Small intestine (tissue), 7 donors: ENCODE measurements around the gene GNA15. TPM values are rescaled to one million over a fixed set of nuclear protein-coding genes. Genes with fewer than 3 reads are reported as not detected.
"Not testable (repeated sequence)": the region's sequence is repeated elsewhere in the genome, so short reads cannot be mapped to it uniquely, and the experiment has no call there.

ENCODE experiments used
- DNase-seq, 2 donors: peaks; one replicate each; pipeline versions ENCODE4 v3.0.0 to v3.0.0-alpha.2; 2013
- FAIRE-seq: peaks from 2 replicates; lab custom pipeline; 2012; peaks lifted over from hg19 to GRCh38; lab: Jason Lieb, UNC
- H3K27ac ChIP-seq, 3 donors: one replicate each; pipeline ENCODE4 v1.5.1; 2013; ENCODE audit warnings: low read length in 2 of 3, mild to moderate bottlenecking in 2 of 3, control low read depth in 1 of 3, inconsistent platforms in 1 of 3, low read depth in 1 of 3, moderate library complexity in 1 of 3
- H3K27me3 ChIP-seq, 3 donors: one replicate each; pipeline ENCODE4 v1.6.1; 2013; ENCODE audit warnings: low read length in 3 of 3, inconsistent platforms in 1 of 3; ENCODE audit not compliant: control insufficient read depth in 3 of 3, insufficient read depth in 3 of 3
- H3K36me3 ChIP-seq, 3 donors: one replicate each; pipeline ENCODE4 v1.6.1; 2013; ENCODE audit warnings: low read length in 3 of 3, inconsistent platforms in 1 of 3, low read depth in 1 of 3, mild to moderate bottlenecking in 1 of 3, moderate library complexity in 1 of 3; ENCODE audit not compliant: control insufficient read depth in 3 of 3, insufficient read depth in 2 of 3
- H3K4me1 ChIP-seq, 3 donors: one replicate each; pipeline ENCODE4 v1.6.1; 2013; ENCODE audit warnings: low read length in 2 of 3, inconsistent platforms in 1 of 3, low read depth in 1 of 3, mild to moderate bottlenecking in 1 of 3, moderate library complexity in 1 of 3; ENCODE audit not compliant: control insufficient read depth in 3 of 3, insufficient read depth in 2 of 3
- H3K4me3 ChIP-seq, 3 donors: one replicate each; pipeline ENCODE4 v1.5.1; 2013; ENCODE audit warnings: low read length in 3 of 3, control low read depth in 1 of 3, inconsistent platforms in 1 of 3, low read depth in 1 of 3, mild to moderate bottlenecking in 1 of 3, moderate library complexity in 1 of 3
- H3K9me3 ChIP-seq, 2 donors: one replicate each; pipeline ENCODE4 v1.6.1; 2013; ENCODE audit warnings: low read depth in 1 of 2, low read length in 1 of 2; ENCODE audit not compliant: control insufficient read depth in 2 of 2, insufficient read depth in 1 of 2
- WGBS, 3 donors: extraction: QIAGEN DNeasy Blood & Tissue Kit; methylation state at CpG; one replicate each; pipeline ENCODE4 v1.1.7; 2013; 5-methylcytosine and 5-hydroxymethylcytosine counted together
- polyA plus RNA-seq, 4 donors: library from polyadenylated mRNA; stranded (reverse) in 3 of 4; unstranded in 1 of 4; fragments of 200-250 nt in 3 of 4; fragments of 120-200 nt in 1 of 4; gene quantifications; one replicate each; pipeline versions ENCODE4 v1.2.1 to v1.2.3, GENCODE V29; 2013
- donor health status: healthy with polysubstance abuse.
- donor health status: control.
- donor health status: control.
- donor health status: Bipolar disorder and iron deficiency.
- donor health status: healthy.

The GNA15 gene
- polyA plus RNA-seq, 4 donors = 0.67 to 2.1 (median 1.7) TPM

DNA sequence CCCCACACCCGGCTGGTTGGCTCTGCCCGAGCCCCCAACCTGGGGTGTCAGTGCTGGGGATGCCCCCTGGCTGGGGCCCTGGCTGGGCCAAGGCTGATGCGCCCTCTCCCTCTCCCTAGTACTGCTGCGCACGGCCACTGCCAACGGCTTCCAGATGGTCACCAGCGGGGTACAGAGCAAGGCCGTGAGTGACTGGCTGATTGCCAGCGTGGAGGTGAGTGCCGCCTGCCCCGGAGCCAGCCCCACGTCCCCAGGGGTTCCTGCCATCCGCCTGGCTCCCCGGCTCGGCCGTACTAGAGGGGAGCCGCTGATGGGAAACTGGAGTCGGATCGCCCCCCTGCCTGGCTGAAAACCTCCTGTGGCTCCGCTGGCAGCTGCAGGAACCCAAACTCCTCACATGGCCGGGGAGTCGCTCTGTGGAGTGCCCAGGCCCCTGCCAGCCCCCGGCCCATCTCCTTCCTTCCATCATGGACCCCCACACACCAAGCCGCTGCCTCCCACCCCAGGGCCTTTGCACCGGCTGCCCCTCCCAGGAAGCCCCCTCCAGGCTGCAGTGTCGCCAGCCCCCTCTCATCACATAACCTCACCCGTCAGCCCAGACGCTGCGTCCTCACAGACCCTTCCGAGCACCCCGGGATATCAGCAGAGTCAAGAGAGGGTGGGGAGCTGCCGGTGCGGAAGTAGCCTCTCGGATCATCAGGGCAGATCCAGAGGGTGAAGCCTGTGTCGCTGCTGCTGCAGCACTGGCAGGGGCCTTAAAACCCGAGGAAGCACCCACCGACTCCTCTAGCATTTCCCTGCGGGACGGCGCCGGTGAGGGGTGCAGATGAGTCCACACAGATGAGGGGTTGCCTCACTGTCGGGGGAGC lies 60.5 kb downstream of the GNA15 start:
- Histone ChIP-seq H3K4me3 (no peak overlapping the region), H3K9me3 (no peaks in the 10 kb centered on the region), H3K27ac (no peak overlapping the region), H3K36me3 (peaks cover 9 to 79% (median 11%) of the 10 kb centered on the region in 3 donors), H3K4me1 (no peaks in the 10 kb centered on the region), H3K27me3 (no peaks in the 10 kb centered on the region)
- no peak for DNase-seq
- FAIRE-seq = no peak
- WGBS, 3 donors = 92 to 95% (median 94%) methylated on average over 40 to 42 of the region's 42 CpGs

DNA sequence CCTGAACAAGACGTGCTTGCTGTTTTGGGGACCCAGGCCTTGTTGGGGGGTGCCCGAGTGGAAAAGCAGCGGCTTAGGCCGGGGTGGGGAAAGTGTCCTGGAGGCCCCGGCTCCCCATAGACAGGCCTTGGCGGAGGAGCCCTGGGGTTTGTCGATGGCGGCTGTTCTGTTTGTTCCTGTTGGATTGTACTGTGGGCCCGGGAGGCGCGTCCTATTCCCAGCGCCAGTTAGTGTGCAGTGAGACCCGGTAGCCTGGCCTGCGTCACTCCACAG lies 61.0 kb downstream of the GNA15 start:
- H3K36me3 ChIP-seq = peaks cover 11 to 81% (median 12%) of the 10 kb centered on the region in 3 donors

DNA sequence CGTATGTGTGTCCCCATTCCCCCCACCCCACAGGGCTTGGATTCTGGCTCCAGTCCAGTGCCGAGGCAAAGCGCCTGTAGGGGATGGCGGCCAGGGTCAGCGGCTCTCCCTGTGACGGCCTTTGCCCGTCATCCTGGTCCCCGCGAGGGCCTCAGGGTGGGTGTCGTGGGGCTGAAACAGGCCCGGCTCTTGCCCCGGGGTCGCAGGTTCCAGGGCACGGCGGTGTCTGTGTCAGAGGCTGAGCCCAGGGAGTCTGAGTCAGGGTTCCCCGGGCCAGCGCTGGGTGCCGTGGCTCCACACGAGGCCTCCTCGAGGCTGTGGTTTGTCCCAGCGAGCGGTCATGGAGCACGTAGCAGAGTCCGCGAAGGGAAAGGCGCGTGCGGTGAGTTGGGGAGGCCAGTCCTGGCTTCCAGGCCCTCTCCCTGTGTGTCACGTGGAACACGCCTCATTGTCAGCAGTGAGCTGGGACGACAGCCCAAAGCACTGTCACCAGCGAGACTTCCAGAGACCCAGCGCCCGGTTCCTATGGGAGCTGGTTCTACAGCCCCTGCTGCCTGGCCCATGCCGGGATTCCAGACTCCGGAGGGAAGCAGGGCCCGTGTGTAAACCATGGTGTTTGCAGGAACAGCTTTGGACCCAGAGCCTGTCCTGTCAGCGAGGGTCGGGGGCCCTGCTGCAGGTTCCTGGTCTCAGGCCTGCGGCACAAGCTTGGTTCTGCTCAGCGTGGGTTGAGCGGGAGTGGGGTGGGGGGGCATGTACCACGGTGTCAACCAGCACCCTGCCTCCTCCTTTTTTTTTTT lies 63.3 kb downstream of the GNA15 start:
- Histone ChIP-seq H3K4me1 (no peaks in the 10 kb centered on the region), H3K27ac (no peak overlapping the region), H3K36me3 (peaks cover 7 to 81% (median 10%) of the 10 kb centered on the region in 3 donors), H3K9me3 (no peaks in the 10 kb centered on the region), H3K4me3 (no peak overlapping the region), H3K27me3 (no peaks in the 10 kb centered on the region)
- FAIRE-seq = no peak
- no peak for DNase-seq
- 93% methylated on average over 39 to 43 of the region's 43 CpGs for WGBS, 3 donors

More for the DNA sequence above, 61.0 kb downstream of the GNA15 start:
- H3K4me1 ChIP-seq = no peaks in the 10 kb centered on the region
- H3K27me3 ChIP-seq = no peaks in the 10 kb centered on the region
- DNase-seq = no peak
- FAIRE-seq = no peak
- H3K9me3 ChIP-seq = no peaks in the 10 kb centered on the region
- H3K4me3 ChIP-seq = no peak overlapping the region
- no peak overlapping the region for H3K27ac ChIP-seq
- 97% methylated on average over 14 of the region's 14 CpGs for WGBS, 3 donors

DNA sequence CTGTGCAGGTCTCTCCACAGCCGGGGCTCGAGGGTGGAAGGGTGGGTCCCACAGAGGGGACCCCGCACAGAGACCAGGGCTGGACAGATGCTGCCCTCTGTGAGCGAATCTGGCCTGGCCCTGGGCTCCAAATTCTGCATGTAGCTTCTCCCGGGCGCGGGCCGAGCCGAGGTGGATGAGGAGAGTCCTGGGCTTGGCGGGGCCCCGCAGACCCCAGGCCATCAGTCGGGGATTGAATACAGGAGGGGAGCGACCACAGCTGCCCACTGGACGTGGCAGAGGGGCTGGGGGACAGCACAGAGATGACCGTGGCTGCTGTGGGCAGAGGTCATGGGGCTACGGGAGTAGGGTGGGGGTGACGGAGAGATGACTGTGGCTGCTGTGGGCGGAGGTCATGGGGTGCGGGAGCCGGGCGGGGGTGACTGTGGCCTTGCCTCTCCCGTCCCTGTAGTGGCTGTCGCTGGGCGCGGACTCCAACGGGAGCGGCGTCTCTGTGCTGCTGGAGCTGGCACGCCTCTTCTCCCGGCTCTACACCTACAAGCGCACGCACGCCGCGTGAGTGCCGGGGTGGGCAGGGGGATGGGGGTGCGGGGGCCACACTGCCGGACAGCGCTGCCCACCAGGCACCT lies 65.4 kb downstream of the GNA15 start:
- 93 to 94% (median 94%) methylated on average over 32 to 39 of the region's 39 CpGs for WGBS, 3 donors
- Histone ChIP-seq H3K9me3 (no peaks in the 10 kb centered on the region), H3K27ac (no peak overlapping the region), H3K27me3 (no peaks in the 10 kb centered on the region), H3K4me1 (no peaks in the 10 kb centered on the region), H3K36me3 (peaks cover 11 to 83% (median 17%) of the 10 kb centered on the region in 3 donors), H3K4me3 (no peak overlapping the region)
- FAIRE-seq (no peak), DNase-seq (no peak)

DNA sequence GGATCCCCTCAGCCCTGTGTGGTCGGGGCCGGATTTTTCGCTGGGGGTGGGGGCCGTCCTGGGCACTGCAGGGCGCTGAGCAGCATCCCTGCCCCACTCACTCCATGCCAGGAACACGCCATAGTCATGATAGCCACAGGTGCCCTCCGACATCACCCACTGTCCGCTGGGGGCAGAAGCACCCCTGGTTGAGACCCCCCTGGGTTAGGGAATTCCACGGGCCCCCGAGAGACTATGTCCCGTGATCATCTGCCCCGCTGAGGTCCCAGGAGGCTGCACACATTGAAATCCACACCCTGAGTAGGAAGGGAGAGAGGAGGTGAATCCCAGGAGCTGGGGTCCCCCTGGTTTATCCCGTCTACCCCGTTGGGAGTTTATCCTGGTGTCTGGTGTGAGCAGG lies 66.1 kb downstream of the GNA15 start:
- Histone ChIP-seq H3K27ac (no peak overlapping the region), H3K36me3 (peaks cover 11 to 83% (median 19%) of the 10 kb centered on the region in 3 donors), H3K4me3 (no peak overlapping the region), H3K9me3 (no peaks in the 10 kb centered on the region), H3K27me3 (no peaks in the 10 kb centered on the region), H3K4me1 (no peaks in the 10 kb centered on the region)
- 93 to 97% (median 95%) methylated on average over 14 of the region's 14 CpGs for WGBS, 3 donors
- FAIRE-seq (no peak), DNase-seq (no peak)

DNA sequence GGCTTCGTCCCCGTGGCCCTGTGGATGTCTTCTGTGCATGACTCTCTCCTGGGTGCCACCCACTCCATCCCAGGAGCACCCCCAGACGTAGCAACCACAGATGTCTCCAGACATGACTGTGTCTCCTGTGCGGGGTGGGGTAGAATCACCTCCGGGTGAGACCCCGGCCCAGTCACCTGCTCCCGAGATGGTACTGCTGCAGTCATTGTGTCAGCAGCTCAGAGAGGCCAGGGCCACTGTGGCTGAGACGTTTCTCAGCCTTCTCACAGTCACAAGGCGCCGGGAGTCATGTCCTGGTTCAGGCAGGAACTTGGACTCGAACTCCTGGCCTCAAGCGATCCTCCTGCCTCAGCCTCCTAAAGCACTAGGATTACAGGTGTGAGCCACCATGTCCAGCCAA lies 66.5 kb downstream of the GNA15 start:
- DNase-seq (no peak), FAIRE-seq (no peak)
- H3K9me3 ChIP-seq = no peaks in the 10 kb centered on the region
- no peaks in the 10 kb centered on the region for H3K27me3 ChIP-seq
- H3K4me1 ChIP-seq = no peaks in the 10 kb centered on the region
- WGBS, 3 donors = 85 to 92% (median 88%) methylated on average over 12 of the region's 12 CpGs
- no peak overlapping the region for H3K27ac ChIP-seq
- no peak overlapping the region for H3K4me3 ChIP-seq
- H3K36me3 ChIP-seq = peaks cover 11 to 83% (median 23%) of the 10 kb centered on the region in 3 donors

DNA sequence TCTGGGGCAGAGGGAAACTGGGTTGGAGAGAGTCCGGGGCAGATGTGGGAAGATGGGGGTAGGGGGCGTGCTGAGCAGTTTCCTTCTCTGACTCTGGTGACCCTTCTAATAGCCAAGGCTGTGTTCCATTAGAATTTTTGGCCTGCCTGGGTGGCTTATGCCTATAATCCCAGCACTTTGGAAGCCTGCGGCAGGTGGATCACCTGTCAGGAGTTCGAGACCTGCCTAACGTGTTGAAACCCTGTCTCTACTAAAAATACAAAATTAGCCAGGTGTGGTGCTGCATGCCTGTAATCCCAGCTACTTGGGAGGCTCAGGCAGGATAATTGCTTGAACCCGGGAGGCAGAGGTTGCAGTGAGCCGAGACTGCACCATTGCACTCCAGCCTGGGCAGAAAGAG lies 67.1 kb downstream of the GNA15 start:
- peaks cover 11 to 86% (median 24%) of the 10 kb centered on the region in 3 donors for H3K36me3 ChIP-seq
- DNase-seq, H3K9me3 ChIP-seq, H3K4me1 ChIP-seq, H3K27ac ChIP-seq, H3K4me3 ChIP-seq, FAIRE-seq, H3K27me3 ChIP-seq: not testable (repeated sequence)
- 90 to 95% (median 92%) methylated on average over 7 of the region's 7 CpGs for WGBS, 3 donors
